ENCODE measurements around the gene MGAT3. TPM values are rescaled to one million over a fixed set of nuclear protein-coding genes. Genes with fewer than 3 reads are reported as not detected.

MGAT3 gene
- total and polyA plus RNA-seq, 2 of the 8 experiments (the other 6 are each of a cell fraction or from before 2014, with no cell fraction given): 4.3 to 9.2 TPM

GRCh38 chr22:39515266-39516050 is 58.6 kb downstream of the MGAT3 start (continued):
- TF ChIP-seq ATF3 (IDR thresholded peaks at IDR 0.05; ENCODE audit: insufficient read depth, low read depth, low read length): no peak
- no peak for TF ChIP-seq CBX8 (IDR thresholded peaks at IDR 0.05; ENCODE audit: borderline replicate concordance, low read depth, low read length)

Data from H1 (cell line).